ENCODE measurements around the gene ADAMTS4. TPM values are rescaled to one million over a fixed set of nuclear protein-coding genes. Genes with fewer than 3 reads are reported as not detected.

The ADAMTS4 gene
- total and polyA plus RNA-seq, 2 of the 4 experiments (the other 2 are of a cell fraction) = 0.39 to 0.72 TPM

GRCh38 chr1:161229896-161230295, 31.0 kb upstream of the ADAMTS4 start:
- Histone ChIP-seq H3K56ac (ENCODE audit: extremely low read depth, insufficient read depth, low read length) (no peak overlapping the region), H3K23ac (ENCODE audit: low read depth, low read length) (no peak overlapping the region), H2BK5ac (ENCODE audit: low read depth, low read length, poor library complexity, severe bottlenecking) (no peak overlapping the region), H4K20me1 (ENCODE audit: insufficient read depth, low read length) (no peaks in the 10 kb centered on the region), H4K5ac (ENCODE audit: low read depth, low read length) (no peak overlapping the region), H3K4me2 (ENCODE audit: low read depth, low read length) (no peak overlapping the region), H4K91ac (ENCODE audit: insufficient read depth, low read depth, low read length) (no peak overlapping the region), H2BK20ac (ENCODE audit: low read depth, low read length) (no peak overlapping the region), H3K4ac (ENCODE audit: low read depth, low read length) (no peak overlapping the region), H4K8ac (ENCODE audit: low read depth in 2 of 2, low read length in 2 of 2) (no peak overlapping the region), H3K14ac (replicated peaks; ENCODE audit: low read depth, low read length) (no peak overlapping the region), H2AFZ (replicated peaks; ENCODE audit: low read length, poor library complexity) (no peak overlapping the region), H3K9ac (ENCODE audit: low read depth, low read length) (no peak overlapping the region), H2BK15ac (ENCODE audit: low read depth, low read length) (no peak overlapping the region), H3K27ac (ENCODE audit: insufficient read depth, low read length) (no peak overlapping the region), H3K18ac (ENCODE audit: low read depth, low read length) (no peak overlapping the region), H2AK9ac (replicated peaks; ENCODE audit: low read depth, low read length, poor library complexity) (no peak overlapping the region), H3K79me1 (ENCODE audit: low read depth in 1 of 2, low read length in 2 of 2) (peaks cover 9 to 17% of the 10 kb centered on the region in 2 experiments; a peak in 3 of 4 replicates), H3K4me3 (ENCODE audit: insufficient read depth, low read depth, low read length) (no peak overlapping the region), H3K4me1 (ENCODE audit: control insufficient read depth, insufficient read depth, low read length) (peaks cover 9% of the 10 kb centered on the region; the same call in 1 of the 2 replicates), H3K9me3 (ENCODE audit: control insufficient read depth, insufficient read depth, low read length) (no peaks in the 10 kb centered on the region), H3K9me1 (ENCODE audit: insufficient read depth, low read length) (peaks cover 8% of the 10 kb centered on the region; the same call in 1 of the 2 replicates), H3K36me3 (ENCODE audit: control insufficient read depth, insufficient read depth, low read length) (peaks cover 19% of the 10 kb centered on the region), H2AK5ac (ENCODE audit: low read depth, low read length) (no peak overlapping the region), H2BK120ac (ENCODE audit: low read depth, low read length) (no peak overlapping the region), H3K27me3 (ENCODE audit: control insufficient read depth, insufficient read depth, low read length) (no peaks in the 10 kb centered on the region)
- WGBS, 2 experiments (ENCODE audit: extremely low coverage in 2 of 2, insufficient read length in 1 of 2) = 100% methylated on average over 1 of the region's 3 CpGs; no CpG with 5 or more reads in 1 of the 2 experiments
- TF ChIP-seq NFE2L2 (IDR thresholded peaks at IDR 0.05; ENCODE audit: low read depth, low read length) (no peak), USF2 (IDR thresholded peaks at IDR 0.05; ENCODE audit: low read depth, low read length) (no peak), CTCF (conservative IDR thresholded peaks at IDR 0.05; ENCODE audit: low read depth, low read length) (no peak), RCOR1 (IDR thresholded peaks at IDR 0.05; ENCODE audit: insufficient replicate concordance, low read length) (no peak), RFX5 (IDR thresholded peaks at IDR 0.05; ENCODE audit: low read depth, low read length) (no peak), CEBPB (IDR thresholded peaks at IDR 0.05; ENCODE audit: low read depth, low read length) (no peak), RAD21 (IDR thresholded peaks at IDR 0.05; ENCODE audit: low read length) (no peak), MXI1 (IDR thresholded peaks at IDR 0.05; ENCODE audit: borderline replicate concordance, low read depth, low read length) (no peak), BHLHE40 (IDR thresholded peaks at IDR 0.05; ENCODE audit: low read depth, low read length) (no peak), FOS (IDR thresholded peaks at IDR 0.05; ENCODE audit: low read depth, low read length) (no peak), POLR2A (IDR thresholded peaks at IDR 0.05; ENCODE audit: low read depth, low read length) (no peak), SMC3 (IDR thresholded peaks at IDR 0.05; ENCODE audit: low read depth, low read length) (no peak), MAFK (IDR thresholded peaks at IDR 0.05; ENCODE audit: low read depth, low read length) (no peak), MAZ (IDR thresholded peaks at IDR 0.05; ENCODE audit: borderline replicate concordance, low read depth, low read length) (no peak), CHD1 (IDR thresholded peaks at IDR 0.05; ENCODE audit: low read depth, low read length) (no peak), ELK1 (IDR thresholded peaks at IDR 0.05; ENCODE audit: borderline replicate concordance, low read depth, low read length) (no peak)
- no TSS peak for BruUV-seq (replicated peaks)
- intact Hi-C loops (cut with micrococcal nuclease) (no loop called here), dilution Hi-C loops (cut with HindIII; ENCODE audit: low sequenced_read_pairs, unreplicated experiment) (no loop called here), in situ Hi-C loops (cut with MboI; ENCODE audit: low sequenced_read_pairs) (loop anchor here (5.0 kb wide), 2 partner anchors 62 to 152 kb away; no protein-coding TSS in a partner anchor)
- ATAC-seq (ENCODE audit: low read depth) (no peak), DNase-seq (no peak)
- ChIA-PET CTCF (interaction anchor here (1.3 kb wide), 1 partner anchor 152 kb away, joined by 5 read pairs; no protein-coding TSS in a partner anchor), POLR2A (ENCODE audit: unreplicated experiment) (no interaction called here)

All from IMR-90 (cell line).